ENCODE results near the gene FBXO42. TPM values are rescaled to one million over a fixed set of nuclear protein-coding genes. Genes with fewer than 3 reads are reported as not detected.

The FBXO42 gene
- total and polyA plus RNA-seq, 2 of the 13 experiments (the other 11 are each of a cell fraction or from before 2014, with no cell fraction given) = 7.6 to 17.5 TPM

GRCh38 chr1:16375521-16376340, 23.5 kb upstream of the FBXO42 start (continued):
- TF ChIP-seq ZNF362 (CRISPR knock-in tag; IDR thresholded peaks at IDR 0.05; ENCODE audit: borderline replicate concordance) = no peak
- TF ChIP-seq ZNF468 (CRISPR knock-in tag; IDR thresholded peaks at IDR 0.05) = no peak
- TF ChIP-seq ZNF747 (CRISPR knock-in tag; IDR thresholded peaks at IDR 0.05; ENCODE audit: borderline replicate concordance) = no peak
- no peak for TF ChIP-seq ZFP36L1 (CRISPR knock-in tag; IDR thresholded peaks at IDR 0.05)
- TF ChIP-seq PITX1 (CRISPR knock-in tag; IDR thresholded peaks at IDR 0.05) = no peak
- TF ChIP-seq FOXM1 (CRISPR knock-in tag; IDR thresholded peaks at IDR 0.05) = no peak

- CTCF ChIA-PET (ENCODE audit: low intra/inter-chr PET ratio, low total read pairs) = no interaction called here
Observed at GRCh38 chr1:16374266-16374665, 22.0 kb upstream of the FBXO42 start.

More at GRCh38 chr1:16374266-16374665, 22.0 kb upstream of the FBXO42 start:
- in situ Hi-C loops (cut with HindIII; ENCODE audit: extremely low pct_ligation_motif_present, low pct_unique_long_range_greater_than_20kb) (no loop called here), intact Hi-C loops (cut with micrococcal nuclease; ENCODE audit: unreplicated experiment) (no loop called here)
- POLR2A ChIA-PET = no interaction called here
- Histone ChIP-seq H3K27ac (ENCODE audit: extremely low read length, insufficient read depth, low read length) (no peak overlapping the region), H3K79me2 (ENCODE audit: insufficient read depth, low read length) (peaks cover 90% of the 10 kb centered on the region), H3K4me2 (ENCODE audit: low read depth, low read length) (no peak overlapping the region), H3K4me1 (ENCODE audit: insufficient read depth, low read length) (peaks cover 83% of the 10 kb centered on the region), H3K9ac (ENCODE audit: insufficient read depth, low read depth, low read length) (no peak overlapping the region), H2AFZ (ENCODE audit: low read length) (no peak overlapping the region), H3K27me3 (ENCODE audit: control insufficient read depth in 1 of 2, insufficient read depth in 2 of 2, low read length in 2 of 2) (no peaks in the 10 kb centered on the region), H3K36me3 (replicated peaks in 1 of 2; ENCODE audit: control insufficient read depth in 1 of 2, insufficient read depth in 2 of 2, low read length in 2 of 2) (no peaks in the 10 kb centered on the region; a peak in 1 of 5 replicates), H3K9me3 (ENCODE audit: low read length) (no peaks in the 10 kb centered on the region), H4K20me1 (ENCODE audit: insufficient read depth, low read length) (peaks cover 54% of the 10 kb centered on the region), H3K4me3 (replicated peaks in 1 of 3; ENCODE audit: insufficient read depth in 1 of 3, low read depth in 2 of 3, low read length in 3 of 3) (no peak overlapping the region)
- FAIRE-seq (no peak), DNase-seq (ENCODE audit: low spot score) (no peak), ATAC-seq (no peak)
- no TSS peak for BruUV-seq (replicated peaks)
- WGBS (ENCODE audit: low lambda C conversion rate) = 97% methylated on average over 3 of the region's 3 CpGs
- TF ChIP-seq ZNF343 (CRISPR knock-in tag; IDR thresholded peaks at IDR 0.05) (no peak), TSC22D2 (CRISPR knock-in tag; IDR thresholded peaks at IDR 0.05; ENCODE audit: borderline replicate concordance) (no peak), SRF (IDR thresholded peaks at IDR 0.05; ENCODE audit: low read depth, low read length) (no peak), MTERF4 (CRISPR knock-in tag; IDR thresholded peaks at IDR 0.05) (no peak), ZEB1 (IDR thresholded peaks at IDR 0.05; ENCODE audit: insufficient replicate concordance, low read depth) (no peak)
